ENCODE results near the gene SHMT2. TPM values are rescaled to one million over a fixed set of nuclear protein-coding genes. Genes with fewer than 3 reads are reported as not detected.
A peak's percentile ranks its signal among the peaks of the same experiment; 100 is the strongest.

The SHMT2 gene
- total and polyA plus RNA-seq, 9 of the 15 experiments (the other 6 are each of a cell fraction or from before 2014, with no cell fraction given), result 46.1 to 319 (median 115) TPM

GRCh38 chr12:57229634-57230380, at the start of gene SHMT2 (continued):
- TF ChIP-seq ZBTB33 (CRISPR knock-in tag; IDR thresholded peaks at IDR 0.05) (no peak), SLC30A9 (CRISPR knock-in tag; IDR thresholded peaks at IDR 0.05) (no peak), ARID3A (IDR thresholded peaks at IDR 0.05; ENCODE audit: borderline replicate concordance, low read depth, low read length) (no peak), SIN3A (IDR thresholded peaks at IDR 0.05; ENCODE audit: borderline replicate concordance in 2 of 2, control insufficient read depth in 1 of 2, low read depth in 2 of 2, low read length in 2 of 2) (peak in 1 of 2 experiments; percentile 30; a peak in 1 of 4 replicates), CEBPG (CRISPR knock-in tag; IDR thresholded peaks at IDR 0.05) (peak; percentile 99), CEBPG (tag; conservative IDR thresholded peaks at IDR 0.05 in 1 of 2, IDR thresholded peaks at IDR 0.05 in 1 of 2) (peak; percentile 98 to 99), SREBF2 (CRISPR knock-in tag; IDR thresholded peaks at IDR 0.05) (0 out of 2 replicates have a peak, but pooled peaks have one; percentile 44), ETV1 (tag; conservative IDR thresholded peaks at IDR 0.05; ENCODE audit: low read depth) (peak; percentile 83), FOXP1 (CRISPR knock-in tag; IDR thresholded peaks at IDR 0.05) (no peak), JUND (IDR thresholded peaks at IDR 0.05; ENCODE audit: borderline replicate concordance, low read depth, low read length) (peak; percentile 72), JUND (tag; IDR thresholded peaks at IDR 0.05; ENCODE audit: borderline replicate concordance, low read depth, low read length) (peak; percentile 13; the same call in 1 of the 3 replicates), ZNF431 (CRISPR knock-in tag; IDR thresholded peaks at IDR 0.05) (no peak), ERF (CRISPR knock-in tag; IDR thresholded peaks at IDR 0.05) (0 out of 2 replicates have a peak, but pooled peaks have one; percentile 35), TAF15 (IDR thresholded peaks at IDR 0.05; ENCODE audit: low read depth, low read length) (no peak), USF1 (CRISPR knock-in tag; IDR thresholded peaks at IDR 0.05) (peak; percentile 69), SP2 (IDR thresholded peaks at IDR 0.05; ENCODE audit: extremely low read depth, low read depth, low read length, poor library complexity, severe bottlenecking) (no peak), TFE3 (CRISPR knock-in tag; IDR thresholded peaks at IDR 0.05) (0 out of 2 replicates have a peak, but pooled peaks have one; percentile 10), TEAD2 (tag; IDR thresholded peaks at IDR 0.05) (no peak), CREB3 (tag; conservative IDR thresholded peaks at IDR 0.05; ENCODE audit: low read depth) (no peak)

Data from K562 (cell line).